ENCODE results near the gene SLITRK5.

The SLITRK5 gene

DNA sequence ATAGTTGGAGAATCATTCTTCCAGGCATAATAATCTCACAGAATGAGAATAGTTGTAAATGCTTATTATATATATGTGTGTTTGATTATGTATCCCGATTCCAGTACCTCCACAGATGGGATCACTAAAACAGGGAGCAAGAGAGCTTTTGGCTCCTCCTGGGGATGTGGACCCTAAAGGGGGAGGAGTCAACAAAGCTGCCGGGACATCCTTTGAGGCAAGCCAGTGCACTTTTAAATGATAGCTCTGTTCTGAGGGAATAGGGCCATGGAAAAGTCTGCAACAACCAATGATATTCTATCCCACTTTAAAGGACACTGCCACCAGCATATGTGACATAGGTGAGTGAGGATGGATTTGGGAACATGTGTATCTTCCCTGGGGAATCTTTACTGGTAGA lies 40.8 kb downstream of the SLITRK5 start:
- no peak for DNase-seq (ENCODE audit: extremely low read depth in 1 of 2, low read depth in 1 of 2)

All from activated CD8-positive, alpha-beta memory T cell treated with anti-CD3 and anti-CD28 coated beads for 1 hour (primary cell).